HCT116 (cell line): ENCODE data around the gene FXYD6. TPM values are rescaled to one million over a fixed set of nuclear protein-coding genes. Genes with fewer than 3 reads are reported as not detected.

Experiments used
- ATAC-seq: fragments of 200-7000 bp; cut with Tn5 transposase; 2 replicates; pipeline ENCODE4 v1.9.1; 2020; ENCODE audit warnings: mild to moderate bottlenecking, moderate library complexity
- BruUV-seq: library from RNA; stranded (reverse); fragments of 400-500 nt; replicated peaks from 2 replicates; lab custom pipeline; 2021; lab: Mats Ljungman, UMichigan
- CTCF ChIA-PET: fragments of 300-600 bp; sonication (Branson Sonifier 250); formaldehyde crosslinking; loops from one replicate; lab custom pipeline; 2021; ENCODE audit warnings: antibody characterized with exemption; lab: Charles Lee
- POLR2A ChIA-PET: fragments of 300-600, 350-600 bp; sonication (Branson Sonifier 250); formaldehyde crosslinking; loops from one replicate; lab custom pipeline; 2021; ENCODE audit warnings: antibody characterized with exemption; lab: Charles Lee
- RAD21 ChIA-PET, 2 experiments: fragments of 300-600 bp; sonication (Branson Sonifier 250); formaldehyde crosslinking; loops; one replicate each; lab custom pipeline; 2023; ENCODE audit warnings: low total read pairs in 2 of 2; ENCODE audit not compliant: uncharacterized antibody in 2 of 2, unreplicated experiment in 2 of 2, low non-redundant PET in 1 of 2; lab: Charles Lee
- DNase-seq: peaks from one replicate; pipeline ENCODE4 v3.0.0-alpha.2; 2010; ENCODE audit warnings: low read depth, low spot score
- H2AFZ ChIP-seq: fragments of 200-600 bp; shearing (Covaris generic), sonication (generic); 2 replicates; pipeline ENCODE4 v1.6.1; 2017; ENCODE audit warnings: low read depth, mixed run types, mixed read lengths, antibody characterized with exemption, low read length; ENCODE audit not compliant: poor library complexity, severe bottlenecking
- H3K27ac ChIP-seq: 2 replicates; pipeline ENCODE4 v1.5.1; 2012; ENCODE audit warnings: low read depth, low read length
- H3K27me3 ChIP-seq: fragments of 200-600 bp; sonication (generic); 2 replicates; pipeline ENCODE4 v1.6.1; 2016; ENCODE audit warnings: mixed run types, low read length, mixed read lengths; ENCODE audit not compliant: insufficient read depth
- H3K36me3 ChIP-seq, 2 experiments: fragments of 200-500 bp in 1 of 2; fragments of 200-600 bp in 1 of 2; sonication (Bioruptor generic) in 1 of 2; sonication (generic) in 1 of 2; 2 replicates each; pipeline versions ENCODE4 v1.5.1 to v1.6.1; 2014 to 2016; ENCODE audit warnings: low read length in 2 of 2, inconsistent platforms in 1 of 2, mixed read lengths in 1 of 2, mixed run types in 1 of 2; ENCODE audit not compliant: insufficient read depth in 2 of 2, control insufficient read depth in 1 of 2
- H3K4me1 ChIP-seq, 2 experiments: fragments of 200-600 bp in 1 of 2; sonication (generic) in 1 of 2; 2 replicates each; pipeline versions ENCODE4 v1.5.1 to v1.6.1; 2012 to 2017; ENCODE audit warnings: low read length in 2 of 2, inconsistent platforms in 1 of 2, mild to moderate bottlenecking in 1 of 2, mixed read lengths in 1 of 2, mixed run types in 1 of 2, moderate library complexity in 1 of 2; ENCODE audit not compliant: insufficient read depth in 2 of 2, control insufficient read depth in 1 of 2
- H3K4me2 ChIP-seq: fragments of 200-600 bp; sonication (generic); 2 replicates; pipeline ENCODE4 v1.6.1; 2017; ENCODE audit warnings: mixed run types, low read length, mixed read lengths
- H3K4me3 ChIP-seq, 2 experiments: fragments of 200-600 bp in 1 of 2; sonication (generic) in 1 of 2; replicated peaks in 1 of 2; 2 replicates each; pipeline ENCODE4 v1.5.1; 2011 to 2016; ENCODE audit warnings: low read length in 2 of 2, control low read depth in 1 of 2, low read depth in 1 of 2, mild to moderate bottlenecking in 1 of 2, mixed read lengths in 1 of 2, mixed run types in 1 of 2
- H3K79me2 ChIP-seq: fragments of 200-600 bp; sonication (generic); 2 replicates; pipeline ENCODE4 v1.6.1; 2017; ENCODE audit warnings: mild to moderate bottlenecking, mixed run types, low read length, moderate library complexity, mixed read lengths; ENCODE audit not compliant: insufficient read depth
- H3K9ac ChIP-seq: fragments of 200-600 bp; sonication (generic); 2 replicates; pipeline ENCODE4 v1.6.1; 2016; ENCODE audit warnings: low read length, mixed read lengths
- H3K9me2 ChIP-seq: fragments of 200-600 bp; sonication (generic), shearing (Covaris generic); 2 replicates; pipeline ENCODE4 v1.6.1; 2017; ENCODE audit warnings: mixed run types, mild to moderate bottlenecking, moderate library complexity; ENCODE audit not compliant: insufficient read depth
- H3K9me3 ChIP-seq, 2 experiments: fragments of 200-500 bp in 1 of 2; fragments of 200-600 bp in 1 of 2; sonication (Bioruptor generic) in 1 of 2; sonication (generic) in 1 of 2; 2 replicates each; pipeline ENCODE4 v1.6.1; 2014 to 2017; ENCODE audit warnings: low read length in 2 of 2, mixed read lengths in 2 of 2, inconsistent platforms in 1 of 2, low read depth in 1 of 2, mild to moderate bottlenecking in 1 of 2, mixed run types in 1 of 2, moderate library complexity in 1 of 2; ENCODE audit not compliant: control insufficient read depth in 1 of 2, insufficient read depth in 1 of 2
- H4K20me1 ChIP-seq: fragments of 200-600 bp; sonication (generic), shearing (Covaris generic); 2 replicates; pipeline ENCODE4 v1.6.1; 2017; ENCODE audit warnings: mixed run types, mild to moderate bottlenecking, moderate library complexity; ENCODE audit not compliant: insufficient read depth
- CTCF ChIP-seq, 3 experiments: fragments of 200-600 bp in 1 of 3; sonication (generic) in 1 of 3; IDR thresholded peaks in 2 of 3; conservative IDR thresholded peaks in 1 of 3; 2 replicates each; pipeline ENCODE4 v1.5.1; 2012 to 2017; ENCODE audit warnings: low read depth in 2 of 3, low read length in 2 of 3, antibody characterized with exemption in 1 of 3, borderline replicate concordance in 1 of 3, control low read depth in 1 of 3, mild to moderate bottlenecking in 1 of 3, mixed read lengths in 1 of 3, mixed run types in 1 of 3, moderate library complexity in 1 of 3; ENCODE audit not compliant: insufficient read depth in 1 of 3
- FOSL1 ChIP-seq: IDR thresholded peaks from 2 replicates; pipeline ENCODE4 v1.6.1; 2012; ENCODE audit warnings: low read depth
- POLR2A ChIP-seq: IDR thresholded peaks from 2 replicates; pipeline ENCODE4 v1.7.0; 2011; ENCODE audit warnings: borderline replicate concordance; ENCODE audit not compliant: insufficient read depth, insufficient read length; ENCODE audit errors: extremely low read depth
- SP1 ChIP-seq: IDR thresholded peaks from 2 replicates; pipeline ENCODE4 v1.6.1; 2012; ENCODE audit warnings: low read depth
- SRF ChIP-seq: IDR thresholded peaks from 2 replicates; pipeline ENCODE4 v1.6.1; 2012; ENCODE audit warnings: low read depth
- TCF7L2 ChIP-seq: IDR thresholded peaks from 2 replicates; pipeline ENCODE4 v1.7.0; 2011; ENCODE audit warnings: borderline replicate concordance, inconsistent platforms; ENCODE audit not compliant: insufficient read depth, insufficient read length; ENCODE audit errors: extremely low read depth
- ZFX ChIP-seq: fragments of 450-650 bp; IDR thresholded peaks from 2 replicates; pipeline ENCODE4 v1.6.1; 2017
- intact Hi-C: fragments of 100-400 bp; cut with micrococcal nuclease; formaldehyde crosslinking; loops from 2 replicates; pipeline ENCODE4 v1.10.0; 2022
- total RNA-seq: library from RNA; stranded (reverse); gene quantifications from one replicate; pipeline ENCODE4 v1.2.1, GENCODE V29; 2021; ENCODE audit not compliant: unreplicated experiment

The FXYD6 gene
- total RNA-seq, 1 experiment from 2014 or later: 2.5 TPM

GRCh38 chr11:117878939-117879475 is 2.5 kb upstream of the FXYD6 start:
- no peaks in the 10 kb centered on the region for H4K20me1 ChIP-seq
- H3K9me2 ChIP-seq: no peaks in the 10 kb centered on the region
- RAD21 ChIA-PET: no interaction called here
- no peaks in the 10 kb centered on the region for H3K9me3 ChIP-seq
- POLR2A ChIA-PET: no interaction called here
- peaks cover 44% of the 10 kb centered on the region; the same call in 1 of the 2 replicates for H3K27me3 ChIP-seq
- H2AFZ ChIP-seq: no peak overlapping the region
- CTCF ChIA-PET: no interaction called here
- no peak overlapping the region for H3K27ac ChIP-seq
- H3K79me2 ChIP-seq: no peaks in the 10 kb centered on the region
- no peak overlapping the region for H3K9ac ChIP-seq
- peaks cover 0 to 8% of the 10 kb centered on the region in 2 experiments; a peak in 3 of 4 replicates for H3K4me1 ChIP-seq
- intact Hi-C loops: no loop called here
- no peaks in the 10 kb centered on the region for H3K36me3 ChIP-seq
- ATAC-seq: no peak
- H3K4me3 ChIP-seq: no peak overlapping the region
- no peak for DNase-seq
- BruUV-seq: no TSS peak
- no peak overlapping the region for H3K4me2 ChIP-seq
- no peak for TF ChIP-seq SP1
- TF ChIP-seq TCF7L2: no peak
- no peak for TF ChIP-seq CTCF (IDR thresholded peaks at IDR 0.05 in 2 of 3, conservative IDR thresholded peaks at IDR 0.05 in 1 of 3; ENCODE audit: borderline replicate concordance in 1 of 3, insufficient read depth in 1 of 3, low read depth in 2 of 3, low read length in 2 of 3)
- no peak for TF ChIP-seq ZFX
- TF ChIP-seq SRF: no peak

- ChIA-PET RAD21 (no interaction called here), POLR2A (interaction anchor here (1.5 kb wide), 1 partner anchor 29 kb away, joined by 7 read pairs; no protein-coding TSS in a partner anchor), CTCF (no interaction called here)
- peaks cover 50% of the 10 kb centered on the region; the same call in 1 of the 2 replicates for H3K27me3 ChIP-seq
- ATAC-seq: no peak
- H3K4me1 ChIP-seq: peaks cover 0 to 8% of the 10 kb centered on the region in 2 experiments; a peak in 3 of 4 replicates
- no peak overlapping the region for H2AFZ ChIP-seq
- no peaks in the 10 kb centered on the region for H3K36me3 ChIP-seq
- no peaks in the 10 kb centered on the region for H4K20me1 ChIP-seq
- BruUV-seq: no TSS peak
- H3K9ac ChIP-seq: no peak overlapping the region
- no peak overlapping the region for H3K4me2 ChIP-seq
- H3K4me3 ChIP-seq: no peak overlapping the region
- intact Hi-C loops: no loop called here
- no peak for DNase-seq
- H3K79me2 ChIP-seq: no peaks in the 10 kb centered on the region
- no peak for TF ChIP-seq FOSL1
- no peak for TF ChIP-seq POLR2A
- no peak overlapping the region for H3K27ac ChIP-seq
- no peaks in the 10 kb centered on the region for H3K9me3 ChIP-seq
- no peaks in the 10 kb centered on the region for H3K9me2 ChIP-seq
Measured at GRCh38 chr11:117878314-117878938, 2.0 kb upstream of the FXYD6 start.
